Right cardiac atrium (tissue), 5 donors: ENCODE measurements around the gene ZRANB1. TPM values are rescaled to one million over a fixed set of nuclear protein-coding genes. Genes with fewer than 3 reads are reported as not detected.
A peak's percentile ranks its signal among the peaks of the same experiment; 100 is the strongest.

ENCODE experiments used
- ATAC-seq, 2 donors: fragments of 200-7000 bp; cut with Tn5 transposase; one replicate each; pipeline versions ENCODE4 v1.8.0 to v1.9.1; 2020; ENCODE audit warnings: moderate library complexity in 2 of 2, mild to moderate bottlenecking in 1 of 2
- DNase-seq, 3 donors: peaks; one replicate each; pipeline ENCODE4 v3.0.0-alpha.2; 2020
- H3K27ac ChIP-seq: one replicate; pipeline ENCODE4 v1.5.1; 2013; ENCODE audit warnings: mild to moderate bottlenecking, low read length, control low read depth, moderate library complexity
- H3K27me3 ChIP-seq: one replicate; pipeline ENCODE4 v1.6.1; 2013; ENCODE audit not compliant: control insufficient read depth, insufficient read depth
- H3K4me1 ChIP-seq: one replicate; pipeline ENCODE4 v1.6.1; 2013; ENCODE audit warnings: low read length; ENCODE audit not compliant: control insufficient read depth, insufficient read depth
- H3K4me3 ChIP-seq: one replicate; pipeline ENCODE4 v1.5.1; 2013; ENCODE audit warnings: low read length, control low read depth
- H3K9me3 ChIP-seq: one replicate; pipeline ENCODE4 v1.6.1; 2013; ENCODE audit warnings: low read length; ENCODE audit not compliant: control insufficient read depth
- WGBS: extraction: QIAGEN DNeasy Blood & Tissue Kit; methylation state at CpG from one replicate; pipeline ENCODE4 v1.1.7; 2013; 5-methylcytosine and 5-hydroxymethylcytosine counted together
- intact Hi-C, 4 donors: fragments of 100-400 bp; cut with DNase I; formaldehyde crosslinking; loops; one replicate each; pipeline versions ENCODE4 v1.11.0 to v1.14.0; 2022 to 2023
- long read RNA-seq, 4 donors: library from polyadenylated mRNA; unstranded; transcript quantifications; one replicate each; pipeline ENCODE4 v2.0.0, GENCODE V29; 2020 to 2021
- polyA plus RNA-seq: library from polyadenylated mRNA; stranded (reverse); fragments of 200-250 nt; gene quantifications from one replicate; pipeline ENCODE4 v1.2.3, GENCODE V29; 2013
- total RNA-seq, 4 donors: library from RNA; stranded (reverse); fragmentation: NEBNext Ultra II Directional; extraction: Animal tissue kit (Norgen Biotek cat#: 25700); gene quantifications; one replicate each; pipeline ENCODE4 v1.2.1, GENCODE V29; 2021
- donor health status: healthy with polysubstance abuse.
- donor health status: DM: no; HTN: yes; CAD: no.
- donor health status: DM: no; HTN: no; CAD: no.
- donor health status: DM: no; HTN: yes; CAD: no; lungs with severe emphysema.
- donor health status: DM: yes; HTN: yes; CAD: no.

Gene ZRANB1
- total RNA-seq (10 to 100 TPM; 25.3 to 32.2 (median 29.0) TPM), polyA plus RNA-seq (14.4 TPM)
- long read RNA-seq, donor 1, full-length matches to known transcripts = 3 of 73 reads
- long read RNA-seq, donor 1, partial matches to known transcripts = 10 of 73 reads
- long read RNA-seq, donor 1, other reads (novel, unspliced or antisense) = 60 of 73 reads
- long read RNA-seq, donor 2, full-length matches to known transcripts = 1 of 43 reads
- long read RNA-seq, donor 2, partial matches to known transcripts = 4 of 43 reads
- long read RNA-seq, donor 2, other reads (novel, unspliced or antisense) = 38 of 43 reads
- long read RNA-seq, donor 3, full-length matches to known transcripts = 10 of 42 reads
- long read RNA-seq, donor 3, partial matches to known transcripts = 12 of 42 reads
- long read RNA-seq, donor 3, other reads (novel, unspliced or antisense) = 20 of 42 reads
- long read RNA-seq, donor 4, full-length matches to known transcripts = 4 of 46 reads
- long read RNA-seq, donor 4, partial matches to known transcripts = 6 of 46 reads
- long read RNA-seq, donor 4, other reads (novel, unspliced or antisense) = 36 of 46 reads

GRCh38 chr10:124941823-124942222 is at the start of gene ZRANB1:
Gene ZRANB1, plus strand, starts transcription at chr10:124942123. Its CDS starts 371 bp downstream, at chr10:124942494.
- ATAC-seq (no peak), DNase-seq (no peak)
- Histone ChIP-seq H3K4me1 (peaks cover 12% of the 10 kb centered on the region), H3K4me3 (no peak within 1 kb of the TSS), H3K27ac (peak within 1 kb of the TSS; percentile 82), H3K27me3 (no peaks in the 10 kb centered on the region), H3K9me3 (no peaks in the 10 kb centered on the region)
- intact Hi-C loops = no loop called here
- WGBS = 60% methylated on average over 4 of the region's 4 CpGs

- H3K4me1 ChIP-seq = no peaks in the 10 kb centered on the region
- H3K27ac ChIP-seq = no peak overlapping the region
- DNase-seq (no peak), ATAC-seq (no peak)
- intact Hi-C loops = no loop called here
- no peaks in the 10 kb centered on the region for H3K27me3 ChIP-seq
- no peaks in the 10 kb centered on the region for H3K9me3 ChIP-seq
- H3K4me3 ChIP-seq = no peak overlapping the region
- WGBS = 83% methylated on average over 2 of the region's 2 CpGs
These were observed 49.0 kb upstream of the ZRANB1 start for GRCh38 chr10:124892905-124893304.

DNA sequence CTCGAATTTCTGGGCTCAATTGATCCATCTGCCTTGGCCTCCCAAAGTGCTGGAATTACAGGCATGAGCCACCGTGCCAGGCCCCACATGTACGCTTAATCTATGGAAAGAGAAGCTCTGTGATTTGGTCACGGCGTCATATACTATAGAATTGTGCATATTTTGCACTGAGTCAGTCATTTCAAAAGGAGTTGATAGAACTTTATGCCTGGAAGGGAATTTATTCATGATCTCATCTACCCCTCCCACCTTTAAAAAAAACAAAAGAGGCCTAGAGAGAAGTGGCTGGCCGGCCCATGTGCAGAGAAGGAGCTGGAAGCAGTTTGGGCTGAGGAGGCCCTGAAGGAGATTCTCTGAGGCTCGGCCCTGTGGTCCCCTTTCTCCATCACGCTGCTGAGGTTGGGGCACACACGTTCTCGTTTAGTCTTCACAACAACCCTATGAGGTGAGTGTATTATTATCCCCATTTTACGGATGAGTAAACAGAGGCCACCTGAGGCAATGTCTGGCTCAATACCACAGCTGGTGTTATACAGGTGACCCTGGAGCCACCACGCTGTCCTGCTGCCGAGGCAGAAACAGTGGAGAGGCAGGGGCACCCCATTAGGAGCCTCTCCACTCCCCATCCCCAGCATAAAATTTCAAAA is 47.2 kb upstream of the ZRANB1 start:
- no peaks in the 10 kb centered on the region for H3K4me1 ChIP-seq
- no peak overlapping the region for H3K27ac ChIP-seq
- H3K9me3 ChIP-seq = no peaks in the 10 kb centered on the region
- no peak for ATAC-seq
- H3K27me3 ChIP-seq = no peaks in the 10 kb centered on the region
- no peak for DNase-seq
- intact Hi-C loops = no loop called here
- 87% methylated on average over 13 of the region's 13 CpGs for WGBS
- H3K4me3 ChIP-seq = no peak overlapping the region

- WGBS = 60% methylated on average over 4 of the region's 4 CpGs
- H3K27ac ChIP-seq = no peak overlapping the region
These were observed 45.2 kb upstream of the ZRANB1 start for GRCh38 chr10:124896751-124897150.

DNA sequence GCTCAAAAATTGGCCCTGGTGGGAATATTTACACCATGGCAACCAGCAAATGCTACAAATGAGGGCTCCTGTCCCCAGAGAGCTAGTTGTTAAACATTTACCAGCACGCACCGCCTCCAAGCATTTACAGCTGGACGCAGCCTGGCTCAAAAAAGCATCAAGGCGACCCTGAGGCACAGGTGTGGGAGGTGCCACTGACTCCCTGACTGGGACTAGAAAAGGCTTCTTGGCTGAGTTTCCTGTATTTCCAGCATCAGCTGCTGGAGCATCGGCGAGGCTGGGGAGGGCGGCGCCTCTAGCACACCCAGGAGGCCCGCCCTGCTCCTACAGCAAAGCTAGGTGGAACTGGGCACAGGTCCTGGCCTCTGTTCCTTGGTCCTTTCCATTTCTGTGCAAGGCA is 43.5 kb upstream of the ZRANB1 start:
- 78% methylated on average over 9 of the region's 9 CpGs for WGBS
- ATAC-seq = no peak
- no peaks in the 10 kb centered on the region for H3K4me1 ChIP-seq
- intact Hi-C loops = no loop called here
- H3K27ac ChIP-seq = no peak overlapping the region
- no peak for DNase-seq
- no peaks in the 10 kb centered on the region for H3K27me3 ChIP-seq
- no peak overlapping the region for H3K4me3 ChIP-seq
- no peaks in the 10 kb centered on the region for H3K9me3 ChIP-seq

More at GRCh38 chr10:124896751-124897150, 45.2 kb upstream of the ZRANB1 start:
- H3K4me1 ChIP-seq = no peaks in the 10 kb centered on the region
- DNase-seq = no peak
- H3K9me3 ChIP-seq = no peaks in the 10 kb centered on the region
- no peak overlapping the region for H3K4me3 ChIP-seq
- H3K27me3 ChIP-seq = no peaks in the 10 kb centered on the region
- no peak for ATAC-seq
- intact Hi-C loops = no loop called here

DNA sequence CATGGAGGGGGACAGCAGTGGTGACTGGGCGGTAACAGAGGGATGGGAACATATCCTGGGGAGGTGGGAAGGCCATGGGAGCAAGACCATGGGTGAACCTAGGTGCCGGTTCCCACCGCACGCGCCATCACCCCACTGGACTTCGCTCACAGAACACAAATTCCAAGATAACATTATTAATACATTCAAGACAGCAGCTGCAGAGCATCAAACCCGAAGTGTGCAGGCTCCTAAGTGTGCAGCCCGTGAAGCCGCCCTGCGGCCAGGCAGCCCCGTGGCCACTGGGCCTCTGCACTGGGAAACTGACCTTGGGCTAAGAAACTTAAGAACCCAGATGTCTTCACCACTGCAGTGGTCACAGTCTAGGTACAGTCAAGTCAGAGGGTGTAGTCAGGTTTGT is 42.8 kb upstream of the ZRANB1 start:
- Histone ChIP-seq H3K27ac (no peak overlapping the region), H3K9me3 (no peaks in the 10 kb centered on the region), H3K27me3 (no peaks in the 10 kb centered on the region), H3K4me3 (no peak overlapping the region), H3K4me1 (no peaks in the 10 kb centered on the region)
- DNase-seq (no peak), ATAC-seq (no peak)
- WGBS = 88% methylated on average over 11 of the region's 11 CpGs
- intact Hi-C loops = no loop called here

- DNase-seq = no peak
- intact Hi-C loops = no loop called here
- no peaks in the 10 kb centered on the region for H3K27me3 ChIP-seq
- no peak for ATAC-seq
- no peaks in the 10 kb centered on the region for H3K9me3 ChIP-seq
- WGBS = 94% methylated on average over 1 of the region's 1 CpG
- no peaks in the 10 kb centered on the region for H3K4me1 ChIP-seq
- H3K4me3 ChIP-seq = no peak overlapping the region
- no peak overlapping the region for H3K27ac ChIP-seq
These were observed 39.5 kb upstream of the ZRANB1 start for GRCh38 chr10:124902462-124902861.

GRCh38 chr10:124903111-124903510 is 38.8 kb upstream of the ZRANB1 start:
- intact Hi-C loops = no loop called here
- 16% methylated on average over 2 of the region's 2 CpGs for WGBS
- DNase-seq (no peak), ATAC-seq (peak; percentile 55 to 56)
- H3K27me3 ChIP-seq = no peaks in the 10 kb centered on the region
- H3K4me1 ChIP-seq = no peaks in the 10 kb centered on the region
- H3K9me3 ChIP-seq = no peaks in the 10 kb centered on the region
- no peak overlapping the region for H3K4me3 ChIP-seq
- no peak overlapping the region for H3K27ac ChIP-seq

GRCh38 chr10:124904796-124905195 is 37.1 kb upstream of the ZRANB1 start:
- intact Hi-C loops = no loop called here
- no peak for ATAC-seq

GRCh38 chr10:124906551-124907001 is 35.3 kb upstream of the ZRANB1 start:
- DNase-seq (no peak), ATAC-seq (no peak)
- H3K9me3 ChIP-seq = no peaks in the 10 kb centered on the region
- no peak overlapping the region for H3K27ac ChIP-seq
- H3K4me3 ChIP-seq = no peak overlapping the region
- intact Hi-C loops = no loop called here
- H3K4me1 ChIP-seq = no peaks in the 10 kb centered on the region
- 75% methylated on average over 9 of the region's 9 CpGs for WGBS
- H3K27me3 ChIP-seq = no peaks in the 10 kb centered on the region

More at GRCh38 chr10:124904796-124905195, 37.1 kb upstream of the ZRANB1 start:
- H3K27ac ChIP-seq = no peak overlapping the region
- no peak for DNase-seq
- no peaks in the 10 kb centered on the region for H3K27me3 ChIP-seq
- H3K4me1 ChIP-seq = no peaks in the 10 kb centered on the region
- WGBS = 92% methylated on average over 2 of the region's 2 CpGs
- no peaks in the 10 kb centered on the region for H3K9me3 ChIP-seq
- no peak overlapping the region for H3K4me3 ChIP-seq

- Histone ChIP-seq H3K27me3 (no peaks in the 10 kb centered on the region), H3K9me3 (no peaks in the 10 kb centered on the region), H3K4me3 (no peak overlapping the region), H3K4me1 (peaks cover 2% of the 10 kb centered on the region), H3K27ac (no peak overlapping the region)
- intact Hi-C loops = no loop called here
- DNase-seq = no peak
- 94% methylated on average over 8 of the region's 8 CpGs for WGBS
- no peak for ATAC-seq
These were observed 32.4 kb upstream of the ZRANB1 start for GRCh38 chr10:124909563-124909962.
